RWPE2 (cell line): ENCODE results near the gene SLC8A1.

Experiments used
- ATAC-seq: fragments of 200-7000 bp; cut with Tn5 transposase; 3 replicates; pipeline ENCODE4 v1.9.1; 2021; ENCODE audit warnings: low read depth
- DNase-seq: peaks from one replicate; pipeline ENCODE4 v3.0.0-alpha.2; 2020; ENCODE audit warnings: low spot score
- H3K27ac ChIP-seq: fragments of 450-650 bp; 2 replicates; pipeline ENCODE4 v1.5.1; 2017; ENCODE audit warnings: mild to moderate bottlenecking; ENCODE audit not compliant: poor library complexity, severe bottlenecking
- H3K27me3 ChIP-seq: fragments of 250-450 bp; sonication (Bioruptor Pico); 2 replicates; pipeline ENCODE4 v1.5.1; 2021; ENCODE audit warnings: mild to moderate bottlenecking, moderate library complexity; ENCODE audit not compliant: insufficient read depth, poor library complexity, severe bottlenecking
- H3K36me3 ChIP-seq: fragments of 250-450 bp; sonication (Bioruptor Pico); 2 replicates; pipeline ENCODE4 v1.5.1; 2020; ENCODE audit warnings: low read depth, mild to moderate bottlenecking, moderate library complexity
- H3K4me1 ChIP-seq: fragments of 250-450 bp; sonication (Bioruptor Pico); 2 replicates; pipeline ENCODE4 v1.5.1; 2021; ENCODE audit warnings: mild to moderate bottlenecking, moderate library complexity; ENCODE audit not compliant: insufficient read depth, poor library complexity, severe bottlenecking
- H3K4me3 ChIP-seq: fragments of 250-450 bp; sonication (Bioruptor Pico); 2 replicates; pipeline ENCODE4 v1.5.1; 2021; ENCODE audit warnings: mild to moderate bottlenecking, moderate library complexity; ENCODE audit not compliant: severe bottlenecking
- H3K9me3 ChIP-seq: fragments of 250-450 bp; sonication (Bioruptor Pico); 2 replicates; pipeline ENCODE4 v1.5.1; 2021; ENCODE audit warnings: mild to moderate bottlenecking, moderate library complexity; ENCODE audit not compliant: severe bottlenecking
- CTCF ChIP-seq: fragments of 450-650 bp; IDR thresholded peaks from one replicate; pipeline ENCODE4 v1.5.1; 2017; ENCODE audit warnings: mild to moderate bottlenecking, moderate library complexity; ENCODE audit not compliant: poor library complexity, severe bottlenecking

Gene SLC8A1

GRCh38 chr2:40289771-40290404, 162.0 kb downstream of the SLC8A1 start:
- no peak overlapping the region for H3K4me3 ChIP-seq
- no peak for TF ChIP-seq CTCF
- H3K9me3 ChIP-seq = no peaks in the 10 kb centered on the region

DNA sequence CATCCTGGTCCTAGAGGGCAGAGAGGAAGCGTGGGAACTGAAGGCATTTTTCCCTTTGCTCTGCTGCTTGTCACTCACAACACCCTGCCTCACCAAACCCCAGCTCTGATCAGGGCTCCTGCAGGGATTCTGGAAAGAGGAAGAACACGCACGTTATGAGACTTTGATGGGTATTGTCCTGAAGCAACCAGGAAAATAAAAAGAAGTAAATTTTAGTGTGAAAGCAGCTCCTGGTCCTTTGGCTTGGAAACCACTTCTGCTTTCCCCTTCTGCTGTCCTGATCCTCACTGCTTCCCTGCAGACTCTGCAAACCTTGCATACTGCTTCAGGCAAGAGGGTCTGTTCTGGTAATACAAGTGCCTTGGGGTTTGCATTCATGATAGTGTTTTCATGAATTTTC, 164.1 kb downstream of the SLC8A1 start:
- no peak for DNase-seq
- TF ChIP-seq CTCF = no peak

More at GRCh38 chr2:40289771-40290404, 162.0 kb downstream of the SLC8A1 start:
- Histone ChIP-seq H3K27me3 (no peaks in the 10 kb centered on the region), H3K27ac (no peak overlapping the region), H3K4me1 (no peaks in the 10 kb centered on the region), H3K36me3 (no peaks in the 10 kb centered on the region)
- DNase-seq = no peak
- no peak for ATAC-seq

GRCh38 chr2:40287195-40287594, 164.7 kb downstream of the SLC8A1 start:
- Histone ChIP-seq H3K4me3 (no peak overlapping the region), H3K27me3 (no peaks in the 10 kb centered on the region), H3K36me3 (no peaks in the 10 kb centered on the region), H3K9me3 (no peaks in the 10 kb centered on the region), H3K4me1 (no peaks in the 10 kb centered on the region), H3K27ac (no peak overlapping the region)
- no peak for DNase-seq
- TF ChIP-seq CTCF = no peak
- ATAC-seq = peak; percentile 45; the same call in 2 of the 3 replicates

More for the DNA sequence above, 164.1 kb downstream of the SLC8A1 start:
- no peak for ATAC-seq
- Histone ChIP-seq H3K4me3 (no peak overlapping the region), H3K27me3 (no peaks in the 10 kb centered on the region), H3K4me1 (no peaks in the 10 kb centered on the region), H3K9me3 (no peaks in the 10 kb centered on the region), H3K27ac (no peak overlapping the region), H3K36me3 (no peaks in the 10 kb centered on the region)

- no peaks in the 10 kb centered on the region for H3K9me3 ChIP-seq
These were observed 165.2 kb downstream of the SLC8A1 start for GRCh38 chr2:40286721-40287120.

More at GRCh38 chr2:40286721-40287120, 165.2 kb downstream of the SLC8A1 start:
- DNase-seq = no peak
- Histone ChIP-seq H3K4me3 (no peak overlapping the region), H3K36me3 (no peaks in the 10 kb centered on the region), H3K4me1 (peaks cover 3% of the 10 kb centered on the region), H3K27ac (no peak overlapping the region), H3K27me3 (no peaks in the 10 kb centered on the region)
- no peak for TF ChIP-seq CTCF
- no peak for ATAC-seq
